ENCODE measurements around the gene EFEMP2. TPM values are rescaled to one million over a fixed set of nuclear protein-coding genes. Genes with fewer than 3 reads are reported as not detected.
"Not testable (repeated sequence)": the region's sequence is repeated elsewhere in the genome, so short reads cannot be mapped to it uniquely, and the experiment has no call there.

EFEMP2 gene
- total RNA-seq, 1 experiment from 2014 or later: 26.2 TPM

DNA sequence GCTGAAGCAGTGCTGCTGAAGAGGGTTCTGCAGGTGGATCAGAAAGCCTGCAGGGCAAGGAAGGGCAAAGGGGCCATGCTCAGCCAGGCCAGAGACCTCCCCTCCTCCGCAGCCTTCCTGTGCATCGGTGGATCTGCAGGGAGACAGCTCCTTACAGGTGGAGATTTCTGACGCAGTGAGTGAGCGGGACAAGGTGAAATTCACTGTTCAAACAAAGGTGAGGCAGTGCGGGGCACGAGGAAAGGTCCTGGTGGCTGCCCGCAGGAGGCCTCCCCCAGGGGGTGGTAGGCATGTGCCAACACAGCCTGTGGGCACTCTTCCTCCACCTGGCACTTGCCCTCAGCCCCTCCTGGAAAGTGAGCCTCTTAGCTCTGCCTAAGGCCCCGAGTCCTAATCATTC lies 23.2 kb downstream of the EFEMP2 start:
- no peak overlapping the region for H2BK5ac ChIP-seq (ENCODE audit: insufficient read length, low read length)
- H3K4me2 ChIP-seq (ENCODE audit: insufficient read depth, insufficient read length, low read length): no peak overlapping the region
- H4K20me1 ChIP-seq (ENCODE audit: control insufficient read depth, insufficient read depth, insufficient read length): no peaks in the 10 kb centered on the region
- no peak overlapping the region for H2BK120ac ChIP-seq (ENCODE audit: low read depth, low read length, poor library complexity, severe bottlenecking)
- H2BK15ac ChIP-seq (ENCODE audit: low read depth, low read length): no peak overlapping the region
- no peaks in the 10 kb centered on the region for H3K27me3 ChIP-seq (ENCODE audit: insufficient read depth, low read length)
- no peak overlapping the region for H3K18ac ChIP-seq (ENCODE audit: insufficient read length, low read depth, low read length)
- Mint-ChIP-seq H3K9me3 (peaks cover 3 to 7% of the 10 kb centered on the region in 2 experiments; a peak in 2 of 5 replicates), H3K4me1 (peaks cover 8 to 14% of the 10 kb centered on the region in 2 experiments), H3K4me3 (no peak overlapping the region; a peak in 1 of 5 replicates), H3K36me3 (ENCODE audit: insufficient read depth in 1 of 3, low read depth in 3 of 3) (peaks cover 24 to 33% (median 25%) of the 10 kb centered on the region in 3 experiments), H3K27ac (no peak overlapping the region; a peak in 1 of 7 replicates), H3K27me3 (ENCODE audit: low read depth) (peaks cover 17% of the 10 kb centered on the region)
- H3K14ac ChIP-seq (ENCODE audit: insufficient read depth, low read length): no peak overlapping the region
- H2BK20ac ChIP-seq (ENCODE audit: low read depth, low read length, poor library complexity, severe bottlenecking): no peak overlapping the region
- H4K8ac ChIP-seq (replicated peaks; ENCODE audit: insufficient read length, low read depth, low read length): no peak overlapping the region
- no peaks in the 10 kb centered on the region for H3K23me2 ChIP-seq (ENCODE audit: insufficient read length, low read depth, low read length, poor library complexity, severe bottlenecking)
- H3K56ac ChIP-seq (ENCODE audit: insufficient read length, low read depth, low read length): no peak overlapping the region
- no peak for DNase-seq
- no peak overlapping the region for H4K91ac ChIP-seq (ENCODE audit: insufficient read length, low read depth, low read length)
- no peak overlapping the region for H2BK12ac ChIP-seq (ENCODE audit: insufficient read length, low read depth, low read length)
- H3K79me2 ChIP-seq (ENCODE audit: insufficient read depth, low read length): no peaks in the 10 kb centered on the region
- no peak overlapping the region for H2AFZ ChIP-seq (ENCODE audit: low read length)
- WGBS (ENCODE audit: extremely low coverage, insufficient read length, low lambda C conversion rate): no CpG with 5 or more reads among the region's 8 CpGs
- H3K9me3 ChIP-seq (ENCODE audit: control insufficient read depth, low read depth, low read length): no peaks in the 10 kb centered on the region
- TF ChIP-seq, protein P1, sequence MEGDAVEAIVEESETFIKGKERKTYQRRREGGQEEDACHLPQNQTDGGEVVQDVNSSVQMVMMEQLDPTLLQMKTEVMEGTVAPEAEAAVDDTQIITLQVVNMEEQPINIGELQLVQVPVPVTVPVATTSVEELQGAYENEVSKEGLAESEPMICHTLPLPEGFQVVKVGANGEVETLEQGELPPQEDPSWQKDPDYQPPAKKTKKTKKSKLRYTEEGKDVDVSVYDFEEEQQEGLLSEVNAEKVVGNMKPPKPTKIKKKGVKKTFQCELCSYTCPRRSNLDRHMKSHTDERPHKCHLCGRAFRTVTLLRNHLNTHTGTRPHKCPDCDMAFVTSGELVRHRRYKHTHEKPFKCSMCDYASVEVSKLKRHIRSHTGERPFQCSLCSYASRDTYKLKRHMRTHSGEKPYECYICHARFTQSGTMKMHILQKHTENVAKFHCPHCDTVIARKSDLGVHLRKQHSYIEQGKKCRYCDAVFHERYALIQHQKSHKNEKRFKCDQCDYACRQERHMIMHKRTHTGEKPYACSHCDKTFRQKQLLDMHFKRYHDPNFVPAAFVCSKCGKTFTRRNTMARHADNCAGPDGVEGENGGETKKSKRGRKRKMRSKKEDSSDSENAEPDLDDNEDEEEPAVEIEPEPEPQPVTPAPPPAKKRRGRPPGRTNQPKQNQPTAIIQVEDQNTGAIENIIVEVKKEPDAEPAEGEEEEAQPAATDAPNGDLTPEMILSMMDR (conservative IDR thresholded peaks at IDR 0.05): no peak
- no peaks in the 10 kb centered on the region for H3K4me1 ChIP-seq (ENCODE audit: insufficient read depth, low read length)
- H3K79me1 ChIP-seq (ENCODE audit: insufficient read depth, low read depth, low read length, poor library complexity, severe bottlenecking): no peaks in the 10 kb centered on the region
- no peak overlapping the region for H4K5ac ChIP-seq (ENCODE audit: insufficient read length, low read depth, low read length)
- no peak overlapping the region for H2AK5ac ChIP-seq (ENCODE audit: insufficient read length, low read length)
- no peak overlapping the region for H3T11ph ChIP-seq (ENCODE audit: low read length)
- H3K27ac ChIP-seq (ENCODE audit: insufficient read length, low read depth, low read length): no peak overlapping the region
- H3K23ac ChIP-seq (ENCODE audit: insufficient read length, low read depth, low read length): no peak overlapping the region
- no peak overlapping the region for H3K4ac ChIP-seq (ENCODE audit: low read depth, low read length)
- no peak overlapping the region for H3K9ac ChIP-seq (ENCODE audit: extremely low read depth, insufficient read length, low read length)

GRCh38 chr11:65848693-65849092 lies 23.9 kb downstream of the EFEMP2 start:
- not testable (repeated sequence) for H3K79me2 ChIP-seq (ENCODE audit: insufficient read depth, low read length); H2BK15ac ChIP-seq (ENCODE audit: low read depth, low read length); H3K56ac ChIP-seq (ENCODE audit: insufficient read length, low read depth, low read length); H2AK5ac ChIP-seq (ENCODE audit: insufficient read length, low read length); H2BK120ac ChIP-seq (ENCODE audit: low read depth, low read length, poor library complexity, severe bottlenecking); H3K27ac ChIP-seq (ENCODE audit: insufficient read length, low read depth, low read length); H3K4me1 ChIP-seq (ENCODE audit: insufficient read depth, low read length); H3K9me3 ChIP-seq (ENCODE audit: control insufficient read depth, low read depth, low read length); H4K91ac ChIP-seq (ENCODE audit: insufficient read length, low read depth, low read length); H3K27me3 ChIP-seq (ENCODE audit: insufficient read depth, low read length); H3K23ac ChIP-seq (ENCODE audit: insufficient read length, low read depth, low read length); H2BK5ac ChIP-seq (ENCODE audit: insufficient read length, low read length); H3K4me2 ChIP-seq (ENCODE audit: insufficient read depth, insufficient read length, low read length); H3K79me1 ChIP-seq (ENCODE audit: insufficient read depth, low read depth, low read length, poor library complexity, severe bottlenecking); DNase-seq; H4K5ac ChIP-seq (ENCODE audit: insufficient read length, low read depth, low read length); H3K23me2 ChIP-seq (ENCODE audit: insufficient read length, low read depth, low read length, poor library complexity, severe bottlenecking); H3K9me3 Mint-ChIP-seq; H3K9ac ChIP-seq (ENCODE audit: extremely low read depth, insufficient read length, low read length); H2BK12ac ChIP-seq (ENCODE audit: insufficient read length, low read depth, low read length); H4K20me1 ChIP-seq (ENCODE audit: control insufficient read depth, insufficient read depth, insufficient read length); H3K14ac ChIP-seq (ENCODE audit: insufficient read depth, low read length); H3K18ac ChIP-seq (ENCODE audit: insufficient read length, low read depth, low read length); H3T11ph ChIP-seq (ENCODE audit: low read length); H4K8ac ChIP-seq (replicated peaks; ENCODE audit: insufficient read length, low read depth, low read length); H3K4ac ChIP-seq (ENCODE audit: low read depth, low read length); H2BK20ac ChIP-seq (ENCODE audit: low read depth, low read length, poor library complexity, severe bottlenecking); H2AFZ ChIP-seq (ENCODE audit: low read length); H3K27ac Mint-ChIP-seq
- peaks cover 17% of the 10 kb centered on the region for H3K27me3 Mint-ChIP-seq (ENCODE audit: low read depth)
- peaks cover 8 to 14% of the 10 kb centered on the region in 2 experiments for H3K4me1 Mint-ChIP-seq
- no CpG with 5 or more reads among the region's 7 CpGs for WGBS (ENCODE audit: extremely low coverage, insufficient read length, low lambda C conversion rate)
- H3K4me3 Mint-ChIP-seq: peak overlapping the region in 1 of 2 experiments; percentile 38; a peak in 1 of 5 replicates
- peaks cover 17 to 26% (median 18%) of the 10 kb centered on the region in 3 experiments for H3K36me3 Mint-ChIP-seq (ENCODE audit: insufficient read depth in 1 of 3, low read depth in 3 of 3)

All from H9 (cell line).